Measurements from ENCODE around the gene GNAL.

GNAL gene

GRCh38 chr18:11923450-11923849 is 234.4 kb downstream of the GNAL start:
- DNase-seq, result no peak

GRCh38 chr18:11925800-11926481 is 236.9 kb downstream of the GNAL start:
- DNase-seq, result no peak

GRCh38 chr18:11927497-11927896 is 238.4 kb downstream of the GNAL start:
- DNase-seq, result no peak

GRCh38 chr18:11932393-11932792 is 243.3 kb downstream of the GNAL start:
- DNase-seq, result no peak
